NCI-H2196 treated with DMSO at 0.1 percent for 48 hours (cell line): ENCODE measurements around the gene FXYD4.

Experiments used
- DNase-seq: peaks from one replicate; lab custom pipeline; 2025; ENCODE audit not compliant: unreplicated experiment; lab: John Stamatoyannopoulos, UW

FXYD4 gene

DNA sequence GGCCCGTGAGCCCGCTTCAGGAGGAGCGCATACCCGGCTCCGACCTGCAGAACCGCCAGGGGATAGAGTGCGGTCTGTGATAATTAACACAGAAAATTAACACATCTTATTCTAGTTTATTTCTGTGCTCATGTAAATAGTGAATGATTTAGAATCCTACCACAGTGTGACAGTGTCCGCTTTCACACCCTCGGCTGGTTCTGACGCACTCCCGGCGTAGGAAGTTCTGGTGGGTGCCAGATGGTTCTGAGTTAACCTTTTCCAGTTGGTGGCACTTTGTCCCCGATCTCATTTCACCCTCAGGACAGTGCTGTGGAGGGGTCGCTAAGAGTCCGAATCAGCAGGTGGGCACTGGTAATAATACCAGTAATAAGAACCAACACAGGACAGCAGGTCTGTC is 28.3 kb upstream of the FXYD4 start:
- no peak for DNase-seq

DNA sequence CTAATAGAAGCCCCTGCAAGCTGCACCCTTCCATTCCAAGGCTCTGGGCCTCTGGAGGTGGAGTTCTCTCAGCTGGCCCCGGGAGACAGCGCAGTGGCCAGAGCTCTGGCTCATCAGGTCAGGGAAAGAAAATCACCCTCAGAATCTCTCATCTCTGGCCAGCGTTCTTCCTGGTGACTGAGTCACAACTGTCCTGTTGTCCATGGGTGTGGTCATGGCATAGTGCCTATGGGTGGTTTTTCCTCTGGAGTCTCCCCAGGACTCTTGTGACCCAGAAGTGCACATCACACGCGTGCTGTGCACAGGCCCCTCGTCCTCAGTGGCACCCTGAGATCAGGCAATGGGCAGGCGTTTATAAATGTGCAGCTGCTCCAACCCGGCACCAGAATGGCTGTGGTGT is 27.4 kb upstream of the FXYD4 start:
- no peak for DNase-seq

DNA sequence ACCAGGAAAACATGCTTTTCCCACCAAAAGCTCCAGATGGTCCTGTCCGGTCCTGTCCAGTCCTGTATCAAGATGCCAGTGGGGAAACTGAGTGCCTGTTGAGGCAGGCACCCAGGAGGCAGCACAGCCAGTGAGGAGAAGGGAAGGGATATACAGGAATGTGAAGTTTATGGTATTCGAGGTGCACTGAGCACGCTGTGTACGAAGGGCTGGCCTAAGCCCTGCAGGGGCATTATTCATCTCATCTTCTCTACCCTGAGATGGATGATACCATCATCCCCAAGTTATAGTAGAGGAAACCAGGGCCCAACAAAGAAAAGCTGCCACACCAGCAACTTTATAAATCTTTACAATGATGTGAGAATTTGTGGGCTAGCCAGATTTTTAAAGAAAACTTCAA is 23.4 kb upstream of the FXYD4 start:
- no peak for DNase-seq

DNA sequence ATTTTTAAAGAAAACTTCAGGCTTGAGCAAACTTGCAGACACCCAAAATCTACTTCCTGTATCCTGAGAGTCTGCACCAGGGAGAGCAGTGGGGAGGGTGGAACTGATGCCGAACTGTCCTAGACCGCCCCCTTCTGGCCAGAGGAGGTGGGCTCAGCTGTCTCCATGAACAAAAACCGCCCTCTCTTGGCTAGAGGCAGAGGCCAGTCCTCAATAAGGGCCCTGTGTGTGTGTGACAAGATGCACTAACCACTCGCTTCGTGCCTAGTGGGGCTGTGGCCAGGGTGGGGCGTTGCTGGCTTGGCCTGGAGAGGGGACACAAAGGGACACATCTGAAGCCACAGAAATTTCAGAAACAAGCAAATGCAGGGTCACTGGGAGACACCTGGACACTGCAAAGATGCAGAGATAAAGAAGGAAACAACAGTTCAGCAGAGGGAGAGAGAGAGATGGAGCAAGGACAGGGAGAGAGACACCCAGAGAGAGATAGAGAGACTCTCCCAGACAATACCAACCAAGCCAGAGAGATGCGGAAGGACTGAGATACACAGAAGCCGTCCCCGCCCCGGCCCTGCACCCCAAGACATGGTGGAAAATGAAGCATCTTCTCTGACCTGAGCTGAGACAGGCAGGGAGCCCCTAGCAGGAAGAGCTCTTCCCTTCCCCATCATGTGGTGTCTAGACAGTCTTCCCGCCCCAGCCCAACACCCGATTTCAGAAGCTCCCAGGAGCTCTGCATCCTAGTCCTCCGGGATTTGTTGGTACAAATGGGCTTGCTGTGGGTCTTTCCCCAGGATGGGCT is 22.7 kb upstream of the FXYD4 start:
- DNase-seq = peak; percentile 44

DNA sequence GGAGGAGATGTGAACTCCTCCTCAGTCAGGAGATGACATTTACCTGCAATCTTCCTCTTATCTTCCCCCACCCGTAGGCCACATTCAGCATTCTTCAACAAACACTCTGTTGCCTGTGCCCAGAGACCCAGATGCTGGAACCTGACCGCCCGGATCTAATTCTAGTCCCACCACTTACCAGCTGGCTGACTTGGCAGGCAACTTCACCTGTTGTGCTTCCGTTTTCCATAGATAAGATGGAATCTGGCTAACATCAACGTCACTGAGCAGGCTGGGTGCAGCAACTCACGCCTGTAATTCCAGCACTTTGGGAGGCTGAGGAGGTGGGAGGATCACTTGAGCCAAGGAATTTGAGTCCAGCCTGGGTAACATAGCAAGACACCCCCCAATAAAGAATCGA is 21.3 kb upstream of the FXYD4 start:
- no peak for DNase-seq

DNA sequence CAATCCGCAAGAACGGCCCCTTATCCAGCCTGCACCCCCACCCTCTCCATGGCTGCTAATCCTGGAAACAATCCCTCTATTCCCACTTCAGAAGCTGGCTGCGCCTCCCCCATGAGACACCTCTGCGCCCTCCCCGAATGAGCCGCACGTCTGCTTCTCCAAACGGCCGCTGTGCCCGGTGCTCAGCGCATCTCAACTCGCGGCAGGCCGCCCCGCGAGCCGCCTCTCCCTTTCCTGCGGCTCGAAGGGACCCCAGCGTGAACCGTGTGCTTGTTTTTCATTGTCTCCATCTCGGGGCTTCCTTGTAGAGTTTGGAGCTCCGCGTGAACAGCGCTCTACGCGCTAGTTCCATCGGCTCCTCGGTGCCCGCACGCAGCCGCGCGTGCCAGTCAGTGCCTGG is 20.8 kb upstream of the FXYD4 start:
- no peak for DNase-seq

DNA sequence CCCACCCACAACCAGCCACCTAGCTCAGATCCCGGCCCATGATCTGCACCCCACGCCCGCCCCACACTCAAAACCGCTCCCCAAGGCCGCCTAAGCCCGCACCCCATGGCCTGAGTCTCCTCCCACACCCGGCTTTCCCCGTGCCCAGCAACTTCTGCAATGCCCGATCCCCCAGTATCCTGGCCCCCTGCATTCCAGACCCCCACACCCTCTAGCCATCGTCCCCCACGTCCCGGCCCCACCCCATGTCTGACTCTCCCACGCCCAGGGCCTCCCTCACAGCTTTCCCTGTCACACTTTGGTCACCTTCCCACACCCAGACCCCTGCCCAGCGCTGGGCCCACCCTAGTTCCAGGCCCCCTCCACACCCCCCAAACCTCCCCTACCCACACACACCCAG is 20.1 kb upstream of the FXYD4 start:
- DNase-seq = no peak

DNA sequence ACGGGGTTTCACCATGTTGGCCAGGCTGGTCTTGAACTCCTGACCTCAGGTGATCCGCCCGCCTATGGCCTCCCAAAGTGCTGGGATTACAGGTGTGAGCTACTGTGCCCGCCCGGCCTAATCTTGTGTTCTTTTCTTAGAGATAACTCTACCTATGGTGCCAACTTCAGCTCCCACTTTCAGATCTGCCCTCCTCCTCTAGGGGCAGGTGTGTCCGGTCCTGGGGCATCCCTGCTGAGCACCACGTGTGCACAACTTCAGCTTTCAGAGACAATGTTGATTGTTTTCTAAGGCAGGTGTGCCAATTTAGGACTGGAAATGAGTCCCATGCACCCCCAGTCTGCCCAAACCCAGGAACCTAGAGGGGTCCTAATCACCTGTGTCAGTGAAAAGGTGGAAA is 18.5 kb upstream of the FXYD4 start:
- no peak for DNase-seq

DNA sequence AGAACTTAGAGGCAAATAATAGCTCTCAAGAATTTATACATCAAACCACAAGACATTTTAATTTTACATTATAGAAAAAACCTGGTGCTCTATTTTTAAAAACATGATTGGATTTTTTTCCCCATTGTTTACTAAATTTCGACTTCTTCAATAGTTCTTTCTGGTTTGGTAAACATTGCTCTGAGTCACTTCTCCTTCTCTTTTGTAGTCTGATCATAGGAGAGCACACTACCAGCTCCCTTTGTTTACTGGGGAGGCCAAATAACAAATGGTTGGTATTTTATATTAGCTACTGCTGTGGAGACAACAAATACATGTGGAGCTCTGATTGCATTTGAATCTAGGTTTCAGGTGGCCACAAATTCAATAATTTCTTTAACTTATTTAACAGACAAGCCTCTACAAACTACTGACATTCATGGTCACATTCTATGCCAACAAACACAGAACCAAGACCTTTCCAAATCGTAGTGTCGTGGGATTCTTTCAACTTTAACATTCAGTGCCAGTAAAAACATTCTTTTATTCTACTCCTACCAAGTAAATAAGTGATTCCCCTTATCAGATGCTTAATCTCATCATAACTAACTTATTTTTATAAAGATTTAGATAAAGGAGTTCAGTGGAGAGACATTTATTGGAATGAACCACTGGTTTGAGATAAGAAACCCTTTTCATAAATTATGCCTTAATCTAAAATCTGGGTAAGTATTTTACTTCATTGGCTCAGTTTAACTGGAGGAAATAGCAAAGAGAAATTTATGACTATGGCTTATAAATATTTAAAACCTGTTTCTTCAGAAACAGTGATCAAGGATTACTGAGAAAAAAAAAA is 17.7 kb upstream of the FXYD4 start:
- no peak for DNase-seq

DNA sequence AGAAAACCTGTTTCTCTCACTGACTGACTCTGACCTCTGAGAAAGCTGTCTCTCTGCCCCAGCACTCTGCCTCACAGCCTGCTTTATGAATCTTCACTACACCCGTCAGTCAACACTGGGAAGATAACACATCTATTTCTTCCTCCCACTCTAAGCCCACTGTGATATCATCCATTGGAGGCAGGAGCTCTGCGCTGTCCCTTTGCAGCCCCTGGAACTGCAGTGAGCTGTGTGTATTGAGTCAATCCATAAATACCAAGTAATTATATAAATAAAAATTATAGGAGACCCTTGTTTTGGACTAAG is 17.2 kb upstream of the FXYD4 start:
- DNase-seq = no peak

DNA sequence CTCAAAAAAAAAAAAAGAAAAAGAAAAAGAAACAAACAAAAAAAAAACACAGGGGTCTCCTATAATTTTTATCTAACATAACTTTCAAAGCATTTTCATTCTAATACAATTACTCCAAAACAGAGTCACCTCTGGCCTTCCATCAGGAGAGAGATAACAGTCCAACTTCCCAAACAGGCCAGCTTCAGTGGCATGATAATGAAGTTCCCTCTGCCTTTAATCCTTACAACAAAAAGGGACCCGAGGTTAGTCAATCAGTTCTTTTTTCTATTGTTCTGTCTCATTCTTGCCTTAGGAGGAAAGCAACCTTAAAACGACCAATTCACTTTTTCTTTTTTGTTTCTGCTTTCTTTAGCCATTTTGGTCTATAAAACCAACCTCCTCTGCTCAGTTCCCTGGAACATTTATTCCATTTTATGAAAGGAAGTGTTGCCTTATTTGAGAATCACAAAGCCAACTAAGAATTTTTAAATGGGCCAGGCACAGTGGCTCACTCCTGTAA is 16.5 kb upstream of the FXYD4 start:
- no peak for DNase-seq

DNA sequence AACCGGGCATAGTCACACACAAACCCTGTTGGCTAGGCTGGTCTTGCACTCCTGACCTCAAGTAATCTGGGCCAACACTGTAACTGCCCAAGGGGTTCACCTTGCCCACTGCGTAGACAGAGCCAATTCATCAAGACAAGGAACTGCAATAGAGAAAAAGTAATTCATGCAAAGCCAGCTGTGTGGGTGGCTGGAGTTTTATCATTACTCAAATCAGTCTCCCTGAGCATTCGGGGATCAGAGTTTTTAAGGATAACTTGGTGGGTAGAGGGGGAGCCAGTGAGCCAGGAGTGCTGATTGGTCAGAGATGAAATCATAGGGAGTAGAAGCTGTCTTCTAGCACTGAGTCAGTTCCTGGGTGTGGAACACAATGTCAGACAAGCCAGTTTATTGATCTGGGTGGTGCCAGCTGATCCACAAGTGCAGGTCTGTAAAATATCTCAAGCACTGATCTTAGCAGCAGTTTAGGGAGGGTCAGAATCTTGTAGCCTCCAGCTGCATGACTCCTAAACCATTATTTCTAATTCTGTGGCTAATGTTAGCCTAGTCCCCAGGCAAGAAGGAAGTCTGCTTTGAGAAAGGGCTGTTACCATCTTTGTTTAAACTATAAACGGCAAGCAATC is 15.6 kb upstream of the FXYD4 start:
- DNase-seq = no peak

DNA sequence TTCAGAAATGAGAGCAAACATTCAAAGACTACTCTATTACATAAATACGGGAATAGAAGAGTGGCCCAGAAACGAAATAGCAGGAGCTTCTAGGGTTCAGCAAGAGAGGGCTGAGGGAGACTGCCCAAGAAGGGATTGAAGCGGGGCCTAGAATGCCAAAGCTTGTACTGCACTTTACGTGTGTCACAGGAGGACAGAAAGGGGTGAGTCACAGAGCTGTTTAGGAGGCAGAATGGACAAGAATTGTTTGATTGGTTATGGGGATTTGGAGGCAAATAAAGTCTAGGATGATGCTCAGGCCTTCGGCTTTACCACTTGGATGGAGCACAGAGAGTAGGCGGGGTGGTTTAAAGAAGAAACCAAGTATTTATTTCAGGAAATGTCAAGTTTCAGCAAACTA is 11.3 kb upstream of the FXYD4 start:
- DNase-seq = no peak

DNA sequence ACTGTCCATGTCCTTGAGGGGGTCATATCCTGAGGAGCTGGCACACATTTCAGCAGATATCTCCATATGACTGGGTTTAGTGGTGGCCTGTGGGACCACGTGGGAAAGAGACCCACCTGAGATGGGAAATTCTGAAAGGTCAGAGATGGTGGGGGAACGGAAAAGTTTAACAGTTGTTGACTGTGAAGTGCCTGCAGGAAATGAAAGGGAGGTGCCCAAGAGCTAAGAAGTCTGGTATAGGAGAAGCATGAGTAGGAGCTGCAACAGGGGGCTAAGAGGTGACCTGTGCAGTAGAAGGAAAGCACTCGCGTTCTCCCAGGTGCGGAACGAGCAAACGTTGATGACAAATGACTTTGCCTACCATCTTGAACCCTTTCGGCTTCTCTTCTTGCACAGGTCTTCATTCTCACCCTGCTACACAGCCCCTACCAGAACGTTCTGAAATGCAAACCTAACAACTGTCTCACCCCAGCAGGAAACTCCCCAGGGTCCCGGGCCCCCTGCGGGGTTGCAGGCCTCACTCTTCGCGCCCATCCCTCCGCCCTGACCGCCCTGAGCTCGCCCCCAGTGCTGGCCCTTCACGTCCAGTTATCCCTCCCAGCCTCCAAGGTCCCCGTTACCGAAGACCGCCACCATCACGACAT is 9.8 kb upstream of the FXYD4 start:
- no peak for DNase-seq

DNA sequence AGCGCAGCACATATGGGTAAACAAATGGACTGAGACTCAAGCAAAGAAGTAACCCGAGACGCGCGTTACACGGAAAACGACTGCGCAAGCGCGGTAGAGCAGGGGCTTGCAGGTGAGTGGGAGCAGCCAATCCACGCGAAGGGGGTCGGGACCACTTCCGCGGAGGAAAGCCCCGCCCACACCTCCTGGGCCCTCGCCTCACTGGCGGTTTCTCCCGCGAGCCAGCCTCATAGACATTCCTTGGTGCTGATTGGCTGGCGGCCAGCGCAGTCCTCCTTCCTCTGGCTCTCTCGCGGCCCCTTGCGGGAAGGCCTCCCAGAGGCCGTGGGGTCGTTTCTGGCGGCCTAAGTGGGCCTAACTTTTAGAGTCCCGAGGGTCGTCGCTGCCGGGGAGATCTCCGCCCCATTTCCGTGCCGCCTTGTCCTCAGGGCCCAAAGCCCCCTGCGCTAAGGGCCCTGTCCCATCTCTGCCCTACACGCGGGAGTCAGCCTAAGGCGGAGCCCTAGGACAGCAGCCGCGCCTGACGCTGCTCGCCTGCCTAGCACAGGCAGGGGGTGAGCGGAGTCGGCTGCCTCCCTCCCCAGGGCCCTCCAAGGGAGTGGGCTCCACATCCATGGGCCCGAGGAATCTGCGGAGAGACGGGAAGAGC is 9.1 kb upstream of the FXYD4 start:
- peak; percentile 78 for DNase-seq

DNA sequence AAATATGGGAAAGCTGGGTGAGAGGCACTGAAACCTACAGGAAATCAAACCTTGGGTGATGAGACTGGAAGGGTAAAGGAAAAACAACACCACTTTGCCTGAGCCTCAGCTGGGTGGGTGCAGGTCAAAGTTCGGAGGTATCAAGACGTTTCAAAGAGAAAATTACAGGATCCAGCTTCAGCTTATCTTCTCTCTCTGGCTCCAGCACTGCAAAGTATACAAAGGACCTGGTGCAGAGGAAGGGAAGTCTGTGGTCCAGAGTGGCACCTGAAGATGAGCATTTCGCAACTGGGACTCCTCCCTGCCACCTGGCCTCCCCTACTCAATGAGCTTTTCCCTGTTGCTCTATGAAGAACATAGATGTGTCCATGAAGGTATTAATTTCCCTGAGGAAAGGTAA is 6.4 kb upstream of the FXYD4 start:
- DNase-seq = no peak

DNA sequence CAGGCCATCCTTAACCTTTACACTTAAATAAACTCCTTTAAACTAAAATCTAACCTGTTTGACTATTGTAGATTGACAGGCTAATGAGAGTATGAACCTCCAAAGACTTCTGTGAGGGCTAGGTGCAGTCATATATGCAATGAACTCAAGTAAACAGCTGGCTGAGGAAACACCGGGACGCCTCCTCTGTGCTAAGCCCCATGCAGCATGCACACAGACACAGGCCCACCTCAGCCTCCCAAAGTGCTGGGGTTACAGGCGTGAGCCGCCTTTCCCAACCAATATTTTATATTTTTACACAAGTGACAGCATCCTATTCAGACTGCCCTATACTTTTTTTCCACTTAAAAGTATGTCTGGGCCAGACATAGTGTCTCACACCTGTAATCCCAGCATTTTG is 1.5 kb upstream of the FXYD4 start:
- DNase-seq = no peak

DNA sequence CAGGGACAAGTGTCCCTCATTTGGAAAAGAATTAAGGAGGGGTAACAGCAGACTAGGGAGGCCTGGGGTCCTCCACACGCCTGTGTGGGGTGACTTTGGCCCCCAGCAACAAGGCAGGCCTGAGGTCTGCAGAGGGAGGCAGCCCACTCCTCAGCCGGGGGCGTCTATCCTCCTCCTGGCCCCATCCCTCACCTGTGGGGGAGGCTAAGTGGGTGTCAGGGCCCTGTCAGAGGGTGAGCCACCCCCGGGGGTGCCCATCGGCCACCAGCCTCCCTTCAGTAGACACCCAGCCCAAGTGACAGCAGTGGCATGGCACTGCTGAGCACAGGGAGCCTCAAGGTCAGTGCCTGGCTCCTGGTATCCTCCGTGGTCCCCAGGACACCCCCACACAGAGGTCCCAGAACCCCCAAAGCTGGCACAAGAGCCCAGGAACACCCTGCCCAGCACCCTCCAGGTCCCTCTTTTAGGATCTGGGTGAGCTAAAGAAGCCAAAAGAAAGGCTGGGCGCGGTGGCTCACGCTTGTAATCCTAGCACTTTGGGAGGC is 693 bp upstream of the FXYD4 start:
- no peak for DNase-seq

DNA sequence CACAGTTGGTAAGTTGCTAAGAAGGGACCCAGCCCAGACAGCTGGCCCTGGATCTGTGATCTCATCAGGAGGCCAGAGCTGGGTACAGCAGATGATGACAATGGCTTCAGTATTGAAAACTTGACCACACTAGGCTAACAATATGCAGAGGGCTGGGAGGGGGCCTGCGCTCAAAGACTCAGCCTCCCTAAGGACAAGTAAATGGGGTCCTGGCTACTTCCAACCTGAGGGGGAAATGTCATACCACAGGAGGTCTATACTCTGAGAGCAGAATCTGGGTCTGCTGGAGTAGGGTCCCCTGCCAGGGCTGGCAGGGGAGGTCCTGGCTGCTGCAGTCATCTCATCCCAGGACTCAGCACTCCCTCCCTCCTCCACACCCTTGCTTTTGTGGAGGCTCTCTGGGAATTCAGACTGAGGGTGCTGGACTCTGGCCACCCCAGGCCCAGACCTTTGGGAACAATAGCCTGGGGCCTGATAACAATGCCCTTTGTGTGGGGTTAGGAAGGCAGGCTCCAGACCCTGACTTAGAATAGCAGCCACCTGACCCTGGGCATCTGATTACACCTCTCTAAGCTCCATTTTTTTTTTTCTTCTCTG is 1.4 kb downstream of the FXYD4 start:
- no peak for DNase-seq

DNA sequence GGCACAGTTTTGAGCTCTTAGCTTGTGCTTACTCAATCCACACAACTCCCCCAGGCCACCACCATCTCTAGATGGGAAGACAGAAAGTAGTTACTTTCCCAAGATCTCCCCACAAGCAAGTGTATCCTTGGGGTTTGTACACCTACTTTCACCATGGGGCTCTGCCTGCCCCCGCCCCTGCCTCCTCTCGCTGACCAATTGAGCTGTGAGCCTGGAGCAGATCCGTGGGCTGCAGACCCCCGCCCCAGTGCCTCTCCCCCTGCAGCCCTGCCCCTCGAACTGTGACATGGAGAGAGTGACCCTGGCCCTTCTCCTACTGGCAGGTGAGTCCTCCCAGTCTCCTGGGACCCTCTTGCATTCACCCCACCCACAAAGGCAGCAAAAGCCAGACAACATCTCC is 2.0 kb downstream of the FXYD4 start:
- no peak for DNase-seq
